Measurements from ENCODE around the gene POM121L12.

Gene POM121L12

GRCh38 chr7:53035499-53036412 is at the start of gene POM121L12:
Gene POM121L12, plus strand, starts transcription at chr7:53035633. Its CDS starts 39 bp downstream, at chr7:53035672.
- in situ Hi-C loops (cut with MboI; ENCODE audit: low sequenced_read_pairs), result no loop called here

- in situ Hi-C loops (cut with MboI; ENCODE audit: low sequenced_read_pairs), result no loop called here
These were observed 43.4 kb upstream of the POM121L12 start for GRCh38 chr7:52992001-52992400.

GRCh38 chr7:52992479-52993162 is 42.8 kb upstream of the POM121L12 start:
- in situ Hi-C loops (cut with MboI; ENCODE audit: low sequenced_read_pairs), result no loop called here

- in situ Hi-C loops (cut with MboI; ENCODE audit: low sequenced_read_pairs), result no loop called here
These were observed 39.8 kb upstream of the POM121L12 start for GRCh38 chr7:52995676-52996075.

- in situ Hi-C loops (cut with MboI; ENCODE audit: low sequenced_read_pairs), result no loop called here
These were observed 34.2 kb upstream of the POM121L12 start for GRCh38 chr7:53001221-53001620.

- in situ Hi-C loops (cut with MboI; ENCODE audit: low sequenced_read_pairs), result no loop called here
These were observed 33.0 kb upstream of the POM121L12 start for GRCh38 chr7:53002389-53002788.

- in situ Hi-C loops (cut with MboI; ENCODE audit: low sequenced_read_pairs), result no loop called here
These were observed 31.6 kb upstream of the POM121L12 start for GRCh38 chr7:53003653-53004445.

GRCh38 chr7:53013925-53014324 is 21.5 kb upstream of the POM121L12 start:
- in situ Hi-C loops (cut with MboI; ENCODE audit: low sequenced_read_pairs), result no loop called here

GRCh38 chr7:53015463-53015862 is 20.0 kb upstream of the POM121L12 start:
- in situ Hi-C loops (cut with MboI; ENCODE audit: low sequenced_read_pairs), result no loop called here

GRCh38 chr7:53022893-53023292 is 12.5 kb upstream of the POM121L12 start:
- in situ Hi-C loops (cut with MboI; ENCODE audit: low sequenced_read_pairs), result no loop called here

GRCh38 chr7:53048638-53049037 is 13.2 kb downstream of the POM121L12 start:
- in situ Hi-C loops (cut with MboI; ENCODE audit: low sequenced_read_pairs), result no loop called here

- in situ Hi-C loops (cut with MboI; ENCODE audit: low sequenced_read_pairs), result no loop called here
These were observed 15.0 kb downstream of the POM121L12 start for GRCh38 chr7:53050433-53050832.

- in situ Hi-C loops (cut with MboI; ENCODE audit: low sequenced_read_pairs), result no loop called here
These were observed 24.2 kb downstream of the POM121L12 start for GRCh38 chr7:53059591-53059990.

- in situ Hi-C loops (cut with MboI; ENCODE audit: low sequenced_read_pairs), result no loop called here
These were observed 24.6 kb downstream of the POM121L12 start for GRCh38 chr7:53060066-53060465.

GRCh38 chr7:53062796-53063195 is 27.4 kb downstream of the POM121L12 start:
- in situ Hi-C loops (cut with MboI; ENCODE audit: low sequenced_read_pairs), result no loop called here

- in situ Hi-C loops (cut with MboI; ENCODE audit: low sequenced_read_pairs), result no loop called here
These were observed 33.2 kb downstream of the POM121L12 start for GRCh38 chr7:53068673-53069072.

GRCh38 chr7:53070883-53071282 is 35.5 kb downstream of the POM121L12 start:
- in situ Hi-C loops (cut with MboI; ENCODE audit: low sequenced_read_pairs), result no loop called here
